Activated CD4-positive, alpha-beta T cell treated with anti-CD3 and anti-CD28 coated beads, Interleukin-2, amount 50 U/mL, for 48 hours (primary cell): Measurements from ENCODE around the gene PBX1.

Experiments used
- DNase-seq, 2 experiments: peaks; one replicate each; pipeline ENCODE4 v3.0.0-alpha.2; 2020

Gene PBX1

GRCh38 chr1:164672588-164672987, 113.6 kb downstream of the PBX1 start:
- no peak for DNase-seq

DNA sequence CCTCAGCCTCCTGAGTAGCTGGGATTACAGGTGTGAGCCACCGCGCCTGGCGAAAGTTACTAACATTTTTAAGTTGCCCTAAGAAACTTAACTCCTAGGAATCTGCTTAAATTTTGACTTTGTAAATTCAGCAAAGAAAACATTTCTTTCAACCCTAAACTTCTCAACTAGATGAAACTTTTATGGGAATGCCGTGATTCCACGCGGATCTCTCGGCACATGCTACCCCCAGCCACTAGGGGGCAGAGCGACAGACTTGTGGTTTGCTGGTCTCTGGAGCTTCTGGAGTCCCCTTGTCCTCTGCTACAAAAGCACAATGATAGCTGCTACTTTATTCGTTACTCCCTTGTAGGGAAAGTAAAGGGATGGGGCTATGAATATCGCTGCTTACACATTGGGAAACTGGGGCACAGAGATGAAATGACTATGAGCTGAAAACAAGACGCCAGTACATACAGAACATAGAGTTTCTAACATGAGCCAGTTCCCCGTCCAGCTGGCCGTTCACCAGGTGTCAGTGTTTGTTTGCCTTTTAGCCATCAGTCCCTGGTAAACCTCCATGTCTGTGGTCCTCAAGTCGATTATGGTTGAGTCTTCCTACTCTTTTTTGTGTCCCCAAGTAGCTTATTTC, 114.7 kb downstream of the PBX1 start:
- DNase-seq, result no peak

DNA sequence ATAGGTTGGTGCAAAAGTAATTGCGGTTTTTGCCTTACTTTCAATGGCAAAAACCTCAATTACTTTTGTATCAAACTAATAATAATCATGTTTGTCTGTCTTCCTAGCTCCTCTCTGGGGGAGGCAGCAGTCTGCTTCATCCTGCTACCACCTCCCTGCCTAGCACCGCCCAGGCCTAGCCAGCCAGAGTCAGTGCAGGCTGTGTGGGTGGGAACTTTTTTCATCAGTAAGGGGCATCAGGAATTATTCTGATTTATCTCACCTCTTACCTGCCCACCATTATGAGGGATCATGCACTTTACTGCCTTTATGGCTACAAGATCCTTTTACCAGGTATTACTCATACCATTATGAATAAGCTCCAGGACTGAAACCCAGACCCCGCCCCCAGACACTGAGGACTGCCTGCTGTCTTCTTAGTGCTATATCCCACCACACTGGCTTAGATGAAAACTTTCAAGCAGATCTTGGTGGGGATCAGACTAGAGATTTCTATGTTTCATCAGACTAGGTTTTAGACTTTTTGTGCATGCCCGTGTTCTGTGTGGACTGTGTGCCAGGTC, 116.4 kb downstream of the PBX1 start:
- no peak for DNase-seq

DNA sequence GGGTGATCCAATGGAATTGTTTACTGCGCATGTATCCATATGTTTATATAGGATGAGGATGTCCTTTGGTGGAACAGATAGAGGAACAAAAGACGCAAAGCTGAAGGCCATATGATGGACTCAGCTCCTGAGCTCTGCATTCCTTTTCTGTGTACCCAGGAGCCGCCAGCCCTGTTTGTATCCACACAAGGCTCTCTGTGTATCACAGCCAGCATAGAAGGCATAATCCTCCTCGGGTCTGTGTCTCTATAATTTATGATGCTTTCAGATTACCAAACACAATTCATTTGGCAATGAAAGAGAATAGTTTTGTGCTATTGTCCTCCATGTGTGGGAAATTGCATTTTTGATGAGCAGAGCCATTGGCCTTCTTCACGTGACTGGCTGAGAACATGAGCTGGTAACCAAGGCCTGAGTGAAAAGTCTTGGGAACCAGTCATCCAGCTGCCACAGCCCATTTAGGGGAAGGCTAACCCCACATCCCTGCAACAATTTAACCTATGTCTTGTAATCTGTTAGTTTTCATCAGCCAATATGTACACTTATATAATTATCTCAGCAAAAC, 119.2 kb downstream of the PBX1 start:
- no peak for DNase-seq

GRCh38 chr1:164682570-164682969, 123.6 kb downstream of the PBX1 start:
- DNase-seq, result no peak

GRCh38 chr1:164683235-164683634, 124.3 kb downstream of the PBX1 start:
- DNase-seq, result no peak

GRCh38 chr1:164685266-164686035, 126.5 kb downstream of the PBX1 start:
- DNase-seq, result no peak

- no peak for DNase-seq
Observed at GRCh38 chr1:164687777-164688176, 128.8 kb downstream of the PBX1 start.

DNA sequence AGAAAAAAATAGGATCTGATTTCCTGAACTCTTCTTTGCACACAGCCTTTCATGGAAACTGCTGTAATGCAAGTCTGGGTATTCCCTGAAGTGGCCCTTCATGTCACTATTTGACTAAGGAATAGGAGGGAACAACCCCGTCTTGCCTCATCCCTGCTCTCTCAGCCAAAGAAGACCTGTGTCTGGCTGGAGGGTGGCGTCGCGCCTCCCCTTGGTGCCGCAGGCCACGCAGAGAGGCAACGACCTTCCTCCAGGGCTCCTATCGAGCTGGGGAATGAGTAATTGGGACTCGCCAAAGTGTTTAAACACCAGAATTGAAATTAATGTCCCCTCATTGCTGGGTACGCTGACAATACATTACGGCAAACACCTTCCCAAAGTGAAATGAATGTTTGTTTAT, 129.8 kb downstream of the PBX1 start:
- no peak for DNase-seq

GRCh38 chr1:164689672-164690511, 130.9 kb downstream of the PBX1 start:
- no peak for DNase-seq

DNA sequence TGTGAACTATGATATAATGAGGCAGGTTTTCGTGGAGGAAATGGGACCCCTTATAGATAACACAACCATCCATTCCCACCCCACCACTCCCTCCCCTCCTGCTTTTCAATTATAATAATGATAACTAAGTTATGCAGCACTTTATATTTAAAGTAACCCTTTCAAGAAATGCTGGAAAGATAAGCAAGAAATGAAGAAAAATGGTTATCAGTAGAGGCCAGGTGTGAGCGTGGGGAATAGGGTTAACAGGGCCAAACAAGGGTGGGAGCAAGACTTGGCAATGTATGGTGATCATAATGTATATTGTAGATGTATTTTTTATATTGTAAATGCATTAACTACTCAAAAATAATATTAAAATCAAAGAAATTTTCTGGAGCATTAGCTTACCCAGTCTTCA, 133.4 kb downstream of the PBX1 start:
- no peak for DNase-seq

GRCh38 chr1:164693564-164694359, 134.8 kb downstream of the PBX1 start:
- DNase-seq, result no peak

DNA sequence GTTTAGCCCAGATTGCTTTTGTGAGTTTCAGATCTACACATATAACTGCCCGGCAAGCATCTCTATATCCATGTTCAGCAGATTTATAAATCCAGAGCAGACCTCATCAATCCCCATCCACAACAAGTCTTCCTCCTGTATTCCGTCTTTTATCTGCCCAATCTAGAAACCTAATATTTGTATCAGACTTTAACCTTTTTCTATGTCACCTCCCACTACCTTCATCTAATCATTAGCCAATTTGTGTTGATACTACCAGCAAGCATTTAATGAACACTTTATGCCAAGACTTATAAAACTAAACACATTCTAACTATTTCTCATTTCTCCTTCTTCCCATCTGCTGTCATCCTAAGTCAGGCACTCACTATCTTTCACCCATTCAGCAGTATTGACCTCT, 135.5 kb downstream of the PBX1 start:
- no peak for DNase-seq

- no peak for DNase-seq
Observed at GRCh38 chr1:164695956-164696665, 137.1 kb downstream of the PBX1 start.

- DNase-seq, result no peak
Observed at GRCh38 chr1:164699815-164700491, 141.0 kb downstream of the PBX1 start.

- no peak for DNase-seq
Observed at GRCh38 chr1:164700683-164701082, 141.7 kb downstream of the PBX1 start.

DNA sequence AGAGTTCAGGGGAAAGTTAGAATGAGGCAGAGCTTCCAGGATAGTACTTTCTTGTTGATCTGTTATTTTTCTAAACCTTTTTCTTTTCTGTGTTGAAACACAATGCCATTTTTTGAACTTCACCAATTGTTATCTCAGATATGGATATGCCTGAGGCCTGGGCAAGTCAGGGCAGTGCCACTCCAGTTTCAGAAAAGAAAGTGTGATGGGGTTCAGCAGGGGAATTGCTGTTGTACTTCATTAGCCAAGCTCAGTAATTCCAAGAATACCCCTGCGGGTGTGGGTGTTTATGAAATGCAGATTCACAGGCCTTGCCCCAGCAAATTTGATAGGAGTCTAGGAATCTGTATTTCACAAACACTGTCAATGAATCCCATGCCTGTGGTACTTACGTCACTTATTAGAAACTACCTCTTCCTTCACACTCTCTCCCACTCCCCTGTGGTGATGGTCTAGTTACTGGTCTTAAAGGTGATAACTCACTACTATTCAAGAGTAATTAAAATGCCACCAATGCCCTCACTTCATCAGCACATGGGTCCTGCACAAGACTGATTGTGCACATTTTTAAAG, 142.3 kb downstream of the PBX1 start:
- DNase-seq, result no peak

GRCh38 chr1:164702216-164702615, 143.2 kb downstream of the PBX1 start:
- no peak for DNase-seq

GRCh38 chr1:164702664-164703063, 143.7 kb downstream of the PBX1 start:
- no peak for DNase-seq

GRCh38 chr1:164703463-164703862, 144.5 kb downstream of the PBX1 start:
- no peak for DNase-seq
